GM12891 (cell line): ENCODE results near the gene TCF7L2.

Experiments
- POLR2A ChIP-seq: IDR thresholded peaks from 2 replicates; pipeline ENCODE4 v1.6.1; 2011; ENCODE audit warnings: low read depth, low read length, control low read depth
- TAF1 ChIP-seq: IDR thresholded peaks from 2 replicates; pipeline ENCODE4 v1.6.1; 2011; ENCODE audit warnings: low read depth, low read length, control low read depth

GRCh38 chr10:113053881-113054280, 103.8 kb downstream of the TCF7L2 start:
- no peak for TF ChIP-seq POLR2A
- TF ChIP-seq TAF1 = no peak
